ENCODE results near the gene FH.

Gene FH

DNA sequence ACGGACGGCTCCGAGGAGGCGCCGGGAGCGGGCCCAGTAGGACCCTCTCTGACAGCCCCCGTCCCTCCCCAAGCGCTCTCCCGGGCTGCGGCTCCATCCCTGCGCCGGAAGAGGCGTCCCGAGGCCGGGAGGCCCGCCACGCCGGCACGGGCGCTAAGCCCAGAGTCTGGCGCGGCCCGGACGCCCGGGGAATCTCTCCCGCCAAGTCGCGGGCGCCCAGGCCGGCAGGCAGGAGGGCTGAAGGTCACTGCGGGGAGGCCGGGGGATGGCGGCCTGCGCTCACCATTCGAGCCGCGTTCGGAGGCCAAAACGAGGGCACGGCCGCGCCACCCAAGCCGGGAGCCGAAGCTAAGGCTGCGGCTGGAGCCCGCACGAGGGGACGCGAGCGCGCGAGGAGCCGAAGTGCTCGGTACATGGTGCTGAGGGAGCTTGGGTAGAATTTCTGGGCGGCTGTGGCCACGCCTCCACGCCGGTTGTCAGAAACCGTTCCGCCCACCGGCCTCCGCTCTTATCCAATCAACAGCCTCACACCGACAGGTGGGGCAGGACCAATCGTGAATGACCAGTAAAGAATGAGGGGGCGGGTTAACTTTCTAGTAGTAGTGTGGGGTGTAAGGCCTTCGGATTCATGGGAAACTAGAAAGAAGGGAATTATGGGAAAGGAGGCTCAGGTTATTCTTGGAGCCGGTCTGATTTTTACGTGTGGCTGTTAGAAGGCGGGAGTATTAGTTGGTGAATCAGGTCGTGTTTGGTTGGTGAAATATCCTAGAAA is at the start of gene FH:
TSS of gene FH (minus strand) at position 448 of the 772 bp plus-strand sequence. CDS start at position 415, 33 bp downstream.
- Histone ChIP-seq H3K27me3 (ENCODE audit: low read depth, low read length) (peaks cover 7% of the 10 kb centered on the region; the same call in 1 of the 2 replicates), H3K79me2 (ENCODE audit: low read length) (peaks cover 48% of the 10 kb centered on the region), H3K9ac (ENCODE audit: low read length) (peak within 1 kb of the TSS; percentile 83), H3K4me2 (ENCODE audit: low read length) (peak within 1 kb of the TSS; percentile 72), H4K20me1 (ENCODE audit: insufficient read depth, low read length) (peaks cover 9% of the 10 kb centered on the region; the same call in 1 of the 2 replicates), H3K36me3 (replicated peaks; ENCODE audit: low read depth, low read length) (peaks cover 15% of the 10 kb centered on the region), H3K4me1 (ENCODE audit: low read length) (peaks cover 5% of the 10 kb centered on the region), H3K27ac (ENCODE audit: low read length) (peak within 1 kb of the TSS; percentile 54), H3K4me3 (ENCODE audit: low read length) (peak within 1 kb of the TSS; percentile 88), H2AFZ (ENCODE audit: low read depth, low read length) (peak within 1 kb of the TSS; percentile 80), H3K9me3 (ENCODE audit: insufficient read depth, low read length) (no peaks in the 10 kb centered on the region)
- TF ChIP-seq, protein P1, sequence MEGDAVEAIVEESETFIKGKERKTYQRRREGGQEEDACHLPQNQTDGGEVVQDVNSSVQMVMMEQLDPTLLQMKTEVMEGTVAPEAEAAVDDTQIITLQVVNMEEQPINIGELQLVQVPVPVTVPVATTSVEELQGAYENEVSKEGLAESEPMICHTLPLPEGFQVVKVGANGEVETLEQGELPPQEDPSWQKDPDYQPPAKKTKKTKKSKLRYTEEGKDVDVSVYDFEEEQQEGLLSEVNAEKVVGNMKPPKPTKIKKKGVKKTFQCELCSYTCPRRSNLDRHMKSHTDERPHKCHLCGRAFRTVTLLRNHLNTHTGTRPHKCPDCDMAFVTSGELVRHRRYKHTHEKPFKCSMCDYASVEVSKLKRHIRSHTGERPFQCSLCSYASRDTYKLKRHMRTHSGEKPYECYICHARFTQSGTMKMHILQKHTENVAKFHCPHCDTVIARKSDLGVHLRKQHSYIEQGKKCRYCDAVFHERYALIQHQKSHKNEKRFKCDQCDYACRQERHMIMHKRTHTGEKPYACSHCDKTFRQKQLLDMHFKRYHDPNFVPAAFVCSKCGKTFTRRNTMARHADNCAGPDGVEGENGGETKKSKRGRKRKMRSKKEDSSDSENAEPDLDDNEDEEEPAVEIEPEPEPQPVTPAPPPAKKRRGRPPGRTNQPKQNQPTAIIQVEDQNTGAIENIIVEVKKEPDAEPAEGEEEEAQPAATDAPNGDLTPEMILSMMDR (IDR thresholded peaks at IDR 0.05; ENCODE audit: low read depth, low read length): no peak
- TF ChIP-seq EZH2phosphoT487 (IDR thresholded peaks at IDR 0.05; ENCODE audit: low read depth): no peak

DNA sequence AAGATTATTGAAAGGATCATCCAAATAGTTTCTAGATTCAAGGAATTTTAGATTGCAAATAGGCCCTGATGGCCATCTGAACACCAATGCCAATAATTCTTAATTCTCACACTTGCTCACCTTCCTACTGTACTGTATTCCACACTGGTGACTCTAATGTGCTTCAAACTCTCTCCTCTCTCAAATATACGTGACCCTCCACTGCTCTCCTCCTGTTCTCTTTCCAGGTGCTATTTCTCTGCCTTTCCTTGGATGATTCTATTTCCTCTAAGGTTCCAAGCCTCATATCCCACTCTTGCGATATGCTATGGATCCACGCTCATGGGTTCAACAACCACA is 41.3 kb upstream of the FH start:
- no peaks in the 10 kb centered on the region for H3K9me3 ChIP-seq (ENCODE audit: insufficient read depth, low read length)
- no peaks in the 10 kb centered on the region for H3K4me1 ChIP-seq (ENCODE audit: low read length)
- H3K36me3 ChIP-seq (replicated peaks; ENCODE audit: low read depth, low read length): no peaks in the 10 kb centered on the region
- TF ChIP-seq, protein P1 (IDR thresholded peaks at IDR 0.05; ENCODE audit: low read depth, low read length): no peak
- TF ChIP-seq EZH2phosphoT487 (IDR thresholded peaks at IDR 0.05; ENCODE audit: low read depth): no peak
- no peaks in the 10 kb centered on the region for H4K20me1 ChIP-seq (ENCODE audit: insufficient read depth, low read length)
- no peak overlapping the region for H2AFZ ChIP-seq (ENCODE audit: low read depth, low read length)
- H3K9ac ChIP-seq (ENCODE audit: low read length): no peak overlapping the region
- H3K79me2 ChIP-seq (ENCODE audit: low read length): no peaks in the 10 kb centered on the region
- no peak overlapping the region for H3K4me3 ChIP-seq (ENCODE audit: low read length)
- no peak overlapping the region for H3K4me2 ChIP-seq (ENCODE audit: low read length)
- no peaks in the 10 kb centered on the region for H3K27me3 ChIP-seq (ENCODE audit: low read depth, low read length)
- no peak overlapping the region for H3K27ac ChIP-seq (ENCODE audit: low read length)

DNA sequence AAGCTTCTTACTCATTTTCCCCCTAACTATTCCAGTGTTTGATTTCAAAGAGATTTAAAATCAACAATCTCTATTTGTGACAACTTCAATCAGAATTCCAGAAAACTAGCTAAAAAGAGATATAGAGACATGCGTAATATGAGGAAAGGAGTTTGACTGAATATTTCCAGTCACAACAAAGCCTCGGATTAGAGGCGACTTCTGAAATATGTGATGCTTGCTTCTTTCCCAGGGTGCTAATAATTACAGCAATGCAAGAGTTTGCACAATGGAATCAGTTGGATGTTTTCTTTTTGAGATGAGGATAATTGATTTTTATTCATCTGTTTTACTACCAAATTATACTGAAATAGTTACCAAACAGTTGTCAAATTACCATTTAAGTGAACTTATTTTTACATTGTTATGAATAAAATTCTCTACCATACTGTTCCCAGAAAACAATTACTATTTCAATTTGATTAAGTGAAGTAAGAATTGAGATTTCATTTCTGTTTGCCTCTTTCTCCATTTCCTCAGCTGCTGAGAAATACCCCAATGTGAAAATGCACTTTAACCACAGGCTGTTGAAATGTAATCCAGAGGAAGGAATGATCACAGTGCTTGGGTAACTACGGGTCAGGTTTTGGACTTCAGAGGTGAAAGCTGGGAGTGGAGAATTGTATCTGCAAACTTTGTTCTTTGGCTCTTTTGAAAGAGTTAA is 40.7 kb upstream of the FH start:
- H3K27me3 ChIP-seq (ENCODE audit: low read depth, low read length): no peaks in the 10 kb centered on the region
- no peak overlapping the region for H3K9ac ChIP-seq (ENCODE audit: low read length)
- no peaks in the 10 kb centered on the region for H3K79me2 ChIP-seq (ENCODE audit: low read length)
- H3K4me1 ChIP-seq (ENCODE audit: low read length): no peaks in the 10 kb centered on the region
- TF ChIP-seq, protein P1 (IDR thresholded peaks at IDR 0.05; ENCODE audit: low read depth, low read length): no peak
- no peak for TF ChIP-seq EZH2phosphoT487 (IDR thresholded peaks at IDR 0.05; ENCODE audit: low read depth)
- no peak overlapping the region for H3K4me2 ChIP-seq (ENCODE audit: low read length)
- no peak overlapping the region for H2AFZ ChIP-seq (ENCODE audit: low read depth, low read length)
- H3K4me3 ChIP-seq (ENCODE audit: low read length): no peak overlapping the region
- no peak overlapping the region for H3K27ac ChIP-seq (ENCODE audit: low read length)
- H3K9me3 ChIP-seq (ENCODE audit: insufficient read depth, low read length): no peaks in the 10 kb centered on the region
- no peaks in the 10 kb centered on the region for H4K20me1 ChIP-seq (ENCODE audit: insufficient read depth, low read length)
- H3K36me3 ChIP-seq (replicated peaks; ENCODE audit: low read depth, low read length): no peaks in the 10 kb centered on the region

DNA sequence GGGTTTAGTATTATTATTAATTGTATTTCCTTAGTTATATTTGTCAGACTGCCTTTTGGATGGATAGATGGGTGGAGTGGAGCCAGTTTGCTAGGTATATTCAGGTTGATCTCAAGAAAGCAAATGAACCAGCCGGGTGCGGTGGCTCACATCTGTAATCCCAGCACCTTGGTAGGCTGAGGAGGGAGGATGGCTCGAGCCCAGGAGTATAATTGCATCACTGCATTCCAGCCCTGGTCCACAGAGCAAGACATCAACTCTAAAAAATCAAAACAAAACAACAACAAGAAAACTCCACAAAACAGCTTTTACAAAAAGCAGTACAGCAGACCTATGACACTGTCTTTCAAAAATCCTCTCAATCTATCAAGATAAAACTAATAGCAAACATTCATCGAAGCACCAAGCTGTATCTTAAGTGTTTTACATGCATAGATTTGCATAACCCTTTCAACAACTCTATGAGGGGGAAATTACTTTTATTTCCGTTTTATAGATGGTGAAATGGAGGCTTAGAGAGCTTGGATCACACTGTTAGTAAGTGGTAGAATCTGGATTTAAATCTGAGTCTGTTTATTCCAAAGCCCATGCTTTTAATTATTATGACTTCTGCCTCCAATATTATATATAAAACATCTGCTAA is 38.1 kb upstream of the FH start:
- H3K9ac ChIP-seq (ENCODE audit: low read length): no peak overlapping the region
- no peak overlapping the region for H3K4me3 ChIP-seq (ENCODE audit: low read length)
- no peaks in the 10 kb centered on the region for H3K9me3 ChIP-seq (ENCODE audit: insufficient read depth, low read length)
- no peak overlapping the region for H3K4me2 ChIP-seq (ENCODE audit: low read length)
- H3K4me1 ChIP-seq (ENCODE audit: low read length): peaks cover 3% of the 10 kb centered on the region
- H3K27me3 ChIP-seq (ENCODE audit: low read depth, low read length): no peaks in the 10 kb centered on the region
- no peaks in the 10 kb centered on the region for H3K79me2 ChIP-seq (ENCODE audit: low read length)
- no peak overlapping the region for H2AFZ ChIP-seq (ENCODE audit: low read depth, low read length)
- TF ChIP-seq, protein P1 (IDR thresholded peaks at IDR 0.05; ENCODE audit: low read depth, low read length): no peak
- no peak for TF ChIP-seq EZH2phosphoT487 (IDR thresholded peaks at IDR 0.05; ENCODE audit: low read depth)
- no peaks in the 10 kb centered on the region for H3K36me3 ChIP-seq (replicated peaks; ENCODE audit: low read depth, low read length)
- no peaks in the 10 kb centered on the region for H4K20me1 ChIP-seq (ENCODE audit: insufficient read depth, low read length)
- H3K27ac ChIP-seq (ENCODE audit: low read length): no peak overlapping the region

Measured in OCI-LY3 (cell line).